ENCODE data around the gene P2RY11. TPM values are rescaled to one million over a fixed set of nuclear protein-coding genes. Genes with fewer than 3 reads are reported as not detected.

Gene P2RY11
- total RNA-seq, 1 donor: 3.0 TPM

GRCh38 chr19:10076535-10076934 lies 35.0 kb upstream of the P2RY11 start:
- no peak for DNase-seq (ENCODE audit: low read depth)

GRCh38 chr19:10078329-10078728 lies 33.2 kb upstream of the P2RY11 start:
- no peak for TF ChIP-seq CTCF (IDR thresholded peaks at IDR 0.05; ENCODE audit: insufficient read depth, low read length)
- DNase-seq (ENCODE audit: low read depth): no peak
- no peak overlapping the region for H3K4me3 ChIP-seq (ENCODE audit: low read depth, low read length)

More at GRCh38 chr19:10076535-10076934, 35.0 kb upstream of the P2RY11 start:
- no peak for TF ChIP-seq CTCF (IDR thresholded peaks at IDR 0.05; ENCODE audit: insufficient read depth, low read length)
- no peak overlapping the region for H3K4me3 ChIP-seq (ENCODE audit: low read depth, low read length)

- TF ChIP-seq CTCF (IDR thresholded peaks at IDR 0.05; ENCODE audit: insufficient read depth, low read length): no peak
- no peak for DNase-seq (ENCODE audit: low read depth)
- H3K4me3 ChIP-seq (ENCODE audit: low read depth, low read length): no peak overlapping the region
Observed at GRCh38 chr19:10079031-10079453, 32.5 kb upstream of the P2RY11 start.

GRCh38 chr19:10083911-10084310 lies 27.6 kb upstream of the P2RY11 start:
- no peak for TF ChIP-seq CTCF (IDR thresholded peaks at IDR 0.05; ENCODE audit: insufficient read depth, low read length)
- H3K4me3 ChIP-seq (ENCODE audit: low read depth, low read length): no peak overlapping the region

GRCh38 chr19:10084803-10085202 lies 26.7 kb upstream of the P2RY11 start:
- no peak overlapping the region for H3K4me3 ChIP-seq (ENCODE audit: low read depth, low read length)
- TF ChIP-seq CTCF (IDR thresholded peaks at IDR 0.05; ENCODE audit: insufficient read depth, low read length): no peak
- no peak for DNase-seq (ENCODE audit: low read depth)

More at GRCh38 chr19:10083911-10084310, 27.6 kb upstream of the P2RY11 start:
- DNase-seq (ENCODE audit: low read depth): no peak

- H3K4me3 ChIP-seq (ENCODE audit: low read depth, low read length): peak within 1 kb of the TSS; percentile 92
- DNase-seq (ENCODE audit: low read depth): peak; percentile 55
- TF ChIP-seq CTCF (IDR thresholded peaks at IDR 0.05; ENCODE audit: insufficient read depth, low read length): no peak
Observed at GRCh38 chr19:10085641-10086590, 25.6 kb upstream of the P2RY11 start, which contains the start of gene SHFL. SHFL (plus strand) TSS chr19:10086317; CDS start chr19:10086428, 111 bp downstream.

Measured in fibroblast of the aortic adventitia (primary cell).